Stimulated activated CD8-positive, alpha-beta memory T cell treated with anti-CD3 and anti-CD28 coated beads, Interleukin-15, amount 100 ng/mL, for 24 hours (primary cell): Measurements from ENCODE around the gene GPRC5C.

ENCODE experiments used
- DNase-seq: peaks from one replicate; pipeline ENCODE4 v3.0.0-alpha.2; 2020; ENCODE audit warnings: low read depth

The GPRC5C gene

DNA sequence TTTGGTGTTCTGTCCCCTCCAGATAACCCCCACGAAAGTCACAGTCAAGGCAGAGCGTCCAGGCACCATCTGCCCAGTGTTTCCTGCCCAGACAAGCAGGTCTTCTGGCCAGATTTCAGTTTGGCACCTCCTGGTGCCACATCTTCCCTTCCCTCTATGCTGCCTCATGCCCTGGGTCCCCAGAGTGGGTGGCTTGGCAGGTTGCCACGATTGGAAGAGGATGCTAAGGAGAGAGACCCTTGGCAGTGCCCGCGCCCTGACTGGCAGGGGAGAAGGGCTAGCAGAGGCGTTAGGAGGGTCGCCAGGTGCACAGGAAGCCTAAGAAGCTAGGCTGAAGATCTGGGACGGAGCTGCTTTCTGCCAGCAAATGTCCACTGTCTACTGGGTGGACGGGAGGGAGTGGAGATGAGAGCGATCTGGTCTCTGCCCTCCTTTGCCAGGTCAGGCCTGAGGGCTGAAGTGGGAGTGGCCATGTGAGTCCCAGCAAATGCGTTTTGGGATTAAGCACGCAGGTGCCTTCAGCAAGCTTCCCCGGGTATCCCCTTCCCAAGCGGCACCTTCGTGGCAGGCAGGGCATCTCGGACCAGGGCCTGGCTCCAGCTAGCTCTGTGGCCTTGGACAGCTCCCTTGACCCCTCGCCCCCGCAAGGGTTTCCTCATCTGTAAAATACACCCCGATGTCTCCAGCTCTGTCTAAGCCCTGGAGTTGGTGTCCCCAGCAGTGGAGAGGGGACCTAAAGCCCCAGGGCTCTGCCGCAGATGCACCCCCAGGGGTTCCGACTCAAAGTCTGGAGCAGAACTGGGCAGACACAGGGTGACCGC is 21.2 kb downstream of the GPRC5C start:
- DNase-seq: no peak

DNA sequence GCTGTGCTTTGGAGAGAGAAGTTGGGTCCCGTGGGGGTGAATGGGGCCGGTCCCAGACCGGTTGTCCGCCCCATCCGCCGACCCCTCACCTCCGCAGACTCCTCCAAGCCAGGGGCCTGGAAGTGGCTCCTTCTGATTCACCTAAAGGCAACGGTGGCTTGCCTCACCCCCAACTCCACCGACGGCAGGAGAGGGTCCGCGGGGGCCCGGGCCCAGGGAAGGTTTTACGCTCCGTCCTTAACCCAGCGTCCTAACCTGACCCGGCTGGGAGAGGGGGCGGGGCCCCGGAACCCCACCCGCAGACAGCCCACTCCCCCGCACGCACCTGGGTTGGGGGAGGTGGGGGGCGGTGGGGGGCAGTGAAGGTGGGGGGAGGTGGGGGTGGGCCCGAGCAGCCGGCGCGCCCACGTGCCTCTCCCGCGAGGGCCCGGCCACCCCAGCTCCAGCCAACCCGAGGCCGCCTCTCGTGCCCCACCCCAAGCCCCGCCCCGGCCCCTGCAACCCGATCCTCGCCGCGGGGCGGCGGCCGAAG is 21.8 kb downstream of the GPRC5C start:
- DNase-seq: peak; percentile 47

DNA sequence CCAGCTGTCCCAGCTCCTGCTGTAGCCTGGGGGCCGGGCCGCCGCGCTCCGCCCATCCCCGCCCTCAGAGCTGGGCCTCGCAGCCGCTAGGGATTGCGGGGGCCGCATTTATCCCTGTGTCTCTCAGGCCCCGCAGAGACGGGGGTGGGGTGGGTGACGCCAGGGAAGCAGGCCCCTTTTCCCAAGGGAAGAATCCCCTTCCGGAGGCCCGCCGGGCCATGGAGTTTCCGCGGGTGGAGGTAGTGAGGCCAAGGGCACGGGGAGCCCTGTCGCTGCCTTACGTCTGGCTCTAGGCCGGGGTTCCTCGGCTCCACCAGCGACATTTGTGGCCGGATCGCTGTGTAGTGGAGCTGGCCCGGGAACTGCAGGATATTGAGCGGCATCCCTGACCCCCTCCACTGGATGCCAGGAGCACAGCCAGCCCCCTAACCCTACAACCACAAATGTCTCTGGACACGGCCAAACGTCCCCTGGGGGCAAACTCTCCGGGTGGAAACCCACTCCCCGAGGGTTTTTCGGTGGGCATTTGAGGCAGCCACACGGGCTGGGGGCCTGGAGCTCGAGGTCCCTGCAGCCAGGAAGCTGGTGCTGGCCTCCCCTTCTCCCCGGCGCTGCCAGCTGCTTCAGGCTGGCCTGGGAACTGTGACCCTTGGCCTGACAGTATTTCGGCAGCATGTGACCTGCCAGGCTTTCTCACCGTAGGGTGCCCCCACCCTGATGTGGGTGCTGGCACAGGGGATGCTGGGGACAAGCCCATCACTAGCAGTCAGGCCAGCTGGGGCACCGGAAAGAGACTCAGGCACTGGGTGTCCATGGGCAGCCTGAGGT is 22.5 kb downstream of the GPRC5C start:
- DNase-seq: no peak

DNA sequence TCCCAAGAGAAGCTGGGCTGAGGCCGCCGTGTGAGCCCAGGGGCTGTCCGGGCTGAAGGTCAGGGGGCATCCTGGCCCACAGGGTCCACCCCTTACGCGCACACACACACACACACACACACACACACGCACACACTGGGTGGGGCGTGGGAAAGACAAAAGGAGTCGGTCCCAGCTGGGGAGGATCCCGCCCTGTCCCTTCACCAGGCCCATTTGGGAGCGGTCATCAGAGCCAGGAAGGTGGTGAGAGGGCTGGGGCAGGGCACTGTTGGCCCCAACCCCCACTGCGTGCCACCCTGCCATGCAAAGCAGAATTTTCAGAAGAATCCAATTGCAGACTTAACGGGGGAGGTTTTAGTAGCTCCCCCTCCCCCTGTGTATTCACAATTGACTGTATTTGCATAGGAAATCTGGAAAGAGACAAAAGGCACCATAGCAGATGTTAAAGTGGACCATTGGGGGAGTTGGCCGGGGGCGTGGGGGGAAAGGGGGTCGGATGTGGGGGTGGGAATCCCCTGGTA is 23.2 kb downstream of the GPRC5C start:
- no peak for DNase-seq

DNA sequence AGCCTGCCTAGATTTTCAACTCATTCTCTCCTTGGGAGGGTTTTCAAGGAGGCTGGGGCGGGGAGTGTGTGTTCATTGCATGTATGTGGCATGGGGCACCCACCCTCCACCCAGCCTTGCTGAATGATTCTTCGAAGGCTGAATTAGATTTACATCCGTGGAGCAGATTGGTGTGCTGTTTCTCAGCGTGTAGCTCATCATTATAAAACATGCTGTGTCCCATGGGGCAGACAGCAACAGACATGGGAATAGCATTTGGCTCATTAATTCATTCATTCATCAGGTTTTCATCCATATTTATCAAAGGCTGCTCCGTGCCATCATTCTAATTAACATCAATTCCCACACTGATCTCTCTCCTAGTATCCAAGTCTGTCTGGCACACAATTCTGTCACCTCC is 23.9 kb downstream of the GPRC5C start:
- no peak for DNase-seq

DNA sequence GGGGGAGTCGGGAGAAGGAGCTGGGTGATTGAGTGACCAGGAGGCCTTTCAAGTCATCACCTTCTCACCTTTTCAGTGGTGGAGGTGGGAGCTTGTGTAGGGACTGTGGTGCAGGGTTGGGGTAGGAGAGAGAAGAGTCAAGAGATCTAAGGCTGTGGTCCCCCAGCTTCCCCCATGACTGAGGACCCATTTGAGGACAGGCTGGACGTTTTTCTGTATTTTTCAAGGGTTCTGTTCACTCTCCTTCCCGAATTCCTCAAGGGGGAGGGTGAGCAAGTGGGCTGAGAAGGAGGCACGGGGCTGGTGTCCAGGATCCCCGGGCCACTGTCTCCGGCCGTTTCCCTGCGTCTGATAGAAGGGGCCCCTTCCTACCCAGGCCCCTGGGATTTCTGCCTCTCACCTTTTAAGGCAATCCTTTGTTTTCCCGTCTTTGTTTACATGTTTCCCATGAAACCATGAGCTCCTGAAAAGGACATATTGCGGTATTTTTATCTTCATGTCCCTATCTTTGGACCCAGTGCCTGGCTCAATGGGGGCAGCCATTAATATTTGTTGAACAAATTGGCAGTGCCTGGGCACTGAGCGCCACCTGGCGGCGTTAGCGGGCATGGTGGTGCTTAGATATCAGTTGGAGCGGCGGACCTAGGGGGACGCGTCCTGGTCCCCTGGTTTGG is 25.4 kb downstream of the GPRC5C start:
- DNase-seq: peak; percentile 57

DNA sequence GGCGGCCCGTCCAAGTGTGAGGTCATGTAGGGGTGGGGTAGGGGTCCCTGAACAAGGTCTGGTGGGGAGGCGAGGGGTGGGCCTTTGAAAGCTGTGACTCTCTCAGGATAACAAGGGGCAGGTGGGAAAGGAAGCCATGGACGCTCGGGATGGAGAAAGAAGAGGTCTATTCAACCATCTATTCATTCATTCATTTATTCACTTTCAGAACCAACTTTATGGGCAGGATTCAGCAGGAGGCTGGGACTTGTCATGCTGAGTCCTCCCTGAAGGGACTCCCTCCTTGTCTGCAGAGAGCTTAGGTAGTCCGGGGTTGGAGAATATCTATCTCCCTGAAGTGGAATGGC is 25.9 kb downstream of the GPRC5C start:
- no peak for DNase-seq

GRCh38 chr17:74458835-74459234 is 26.9 kb downstream of the GPRC5C start:
- DNase-seq: no peak

GRCh38 chr17:74459622-74460021 is 27.7 kb downstream of the GPRC5C start:
- DNase-seq: no peak

GRCh38 chr17:74460241-74460640 is 28.4 kb downstream of the GPRC5C start:
- no peak for DNase-seq

GRCh38 chr17:74460996-74461395 is 29.1 kb downstream of the GPRC5C start:
- no peak for DNase-seq

- no peak for DNase-seq
Measured at GRCh38 chr17:74461611-74462010, 29.7 kb downstream of the GPRC5C start.

- no peak for DNase-seq
Measured at GRCh38 chr17:74464730-74465377, 33.0 kb downstream of the GPRC5C start.

- DNase-seq: no peak
Measured at GRCh38 chr17:74465378-74466110, 33.7 kb downstream of the GPRC5C start.

- DNase-seq: no peak
Measured at GRCh38 chr17:74466111-74466827, 34.4 kb downstream of the GPRC5C start, which contains the start of gene CD300A. Gene CD300A, plus strand, starts transcription at chr17:74466634. Its CDS starts 70 bp downstream, at chr17:74466704.

GRCh38 chr17:74466828-74467184 is 34.9 kb downstream of the GPRC5C start:
- DNase-seq: no peak

DNA sequence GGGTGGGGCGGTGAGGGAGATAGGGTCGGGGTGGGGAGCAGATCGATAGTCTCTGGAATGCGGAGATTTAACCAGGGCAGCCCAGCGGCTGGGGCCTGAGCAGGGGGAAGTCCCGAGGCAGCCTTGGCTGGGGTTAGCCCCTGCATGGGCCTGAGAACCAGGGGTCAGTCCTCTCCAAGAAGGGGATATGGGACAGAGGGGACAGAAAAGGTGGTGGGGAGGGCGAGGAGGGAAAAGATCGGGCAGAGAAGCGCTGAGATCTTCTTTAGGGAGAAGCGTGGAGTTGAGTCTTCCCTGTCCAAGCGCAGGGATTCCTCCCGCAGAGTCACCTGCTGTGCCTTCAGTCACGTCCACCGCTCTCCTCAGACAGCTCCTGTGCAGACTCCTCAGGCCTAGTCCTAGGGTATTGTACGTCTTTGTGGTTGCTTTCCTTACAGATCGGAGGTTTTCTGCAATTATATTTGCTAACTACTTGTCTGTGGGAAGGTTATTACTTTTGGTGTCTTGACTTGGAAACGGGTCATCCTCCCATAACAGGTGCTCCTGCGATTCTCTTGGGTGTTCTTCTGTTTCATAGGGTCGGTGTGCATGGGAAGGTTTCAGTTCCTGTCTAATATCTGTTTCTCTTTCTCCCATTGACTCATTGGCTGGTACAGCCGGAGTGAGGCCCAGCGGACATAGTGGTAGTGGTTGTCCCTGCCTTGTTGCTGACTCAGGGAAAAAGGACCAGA is 35.5 kb downstream of the GPRC5C start:
- no peak for DNase-seq

- no peak for DNase-seq
Measured at GRCh38 chr17:74471341-74471740, 39.5 kb downstream of the GPRC5C start.

DNA sequence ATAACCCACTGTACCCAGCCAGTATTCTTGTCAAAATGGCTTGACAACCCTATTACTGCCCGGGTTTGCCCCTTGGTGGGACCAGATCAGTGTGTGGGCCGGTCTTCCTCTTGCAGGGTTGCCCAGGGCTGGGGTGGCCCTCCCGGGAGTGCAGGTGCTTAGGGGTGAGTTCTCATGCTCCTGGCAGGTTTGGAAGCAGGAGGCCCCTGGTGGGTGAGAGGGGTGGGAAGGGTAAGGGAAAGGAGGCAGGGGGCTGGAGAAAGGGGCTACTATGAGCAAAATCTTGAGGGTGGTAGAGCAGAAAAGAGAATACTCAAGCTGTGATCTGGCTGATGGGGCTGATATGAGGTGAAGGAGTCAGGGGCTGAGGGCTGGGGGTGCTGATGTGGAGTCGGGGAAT is 41.0 kb downstream of the GPRC5C start:
- DNase-seq: no peak

DNA sequence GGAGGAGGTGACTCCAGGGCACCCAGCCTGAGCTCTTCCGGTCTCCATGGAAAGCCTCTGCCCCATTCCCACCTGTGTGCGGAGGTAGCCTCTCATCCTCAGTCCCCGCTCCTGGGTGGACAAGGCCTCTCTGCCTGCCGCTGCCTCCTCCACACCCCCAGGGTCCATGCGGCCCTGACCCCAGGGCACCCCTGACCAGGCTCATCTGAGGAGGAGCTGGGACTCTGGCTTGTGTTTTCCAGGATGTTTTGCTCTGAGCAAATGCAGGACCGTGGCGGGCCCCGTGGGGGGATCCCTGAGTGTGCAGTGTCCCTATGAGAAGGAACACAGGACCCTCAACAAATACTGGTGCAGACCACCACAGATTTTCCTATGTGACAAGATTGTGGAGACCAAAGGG is 41.4 kb downstream of the GPRC5C start:
- DNase-seq: no peak
